Spinal cord (tissue), 10 donors: ENCODE measurements around the gene VDR. TPM values are rescaled to one million over a fixed set of nuclear protein-coding genes. Genes with fewer than 3 reads are reported as not detected.
A peak's percentile ranks its signal among the peaks of the same experiment; 100 is the strongest.

Experiments used
- DNase-seq, 6 donors: peaks; one replicate each; pipeline versions ENCODE4 v3.0.0 to v3.0.0-alpha.2; 2013 to 2015; ENCODE audit warnings: low spot score in 6 of 6, low read depth in 4 of 6
- H3K27ac ChIP-seq: one replicate; pipeline ENCODE4 v1.5.1; 2013; ENCODE audit warnings: low read depth, low read length, control low read depth
- H3K27me3 ChIP-seq: one replicate; pipeline ENCODE4 v1.6.1; 2013; ENCODE audit warnings: low read length; ENCODE audit not compliant: control insufficient read depth, insufficient read depth
- H3K36me3 ChIP-seq: one replicate; pipeline ENCODE4 v1.6.1; 2013; ENCODE audit warnings: low read length; ENCODE audit not compliant: control insufficient read depth, insufficient read depth
- H3K4me1 ChIP-seq: one replicate; pipeline ENCODE4 v1.6.1; 2013; ENCODE audit warnings: low read length; ENCODE audit not compliant: control insufficient read depth, insufficient read depth
- H3K4me3 ChIP-seq: one replicate; pipeline ENCODE4 v1.5.1; 2013; ENCODE audit warnings: low read depth, low read length, control low read depth
- H3K9me3 ChIP-seq: one replicate; pipeline ENCODE4 v1.6.1; 2013; ENCODE audit warnings: low read length; ENCODE audit not compliant: control insufficient read depth, insufficient read depth
- WGBS: methylation state at CpG from one replicate; pipeline ENCODE4 v1.1.5; 2013; ENCODE audit warnings: missing lambda C conversion rate; ENCODE audit not compliant: insufficient coverage; 5-methylcytosine and 5-hydroxymethylcytosine counted together
- polyA plus RNA-seq, 2 donors: library from polyadenylated mRNA; unstranded; fragments of 120-200 nt; gene quantifications; one replicate each; pipeline ENCODE4 v1.2.1, GENCODE V29; 2013; ENCODE audit not compliant: insufficient read length in 2 of 2
- total RNA-seq, 2 donors: library from RNA; depleted of rRNA in 1 of 2; stranded (reverse); fragments of 120-200 nt in 1 of 2; fragments of >200 nt in 1 of 2; gene quantifications; one replicate each; pipeline versions ENCODE4 v1.2.3 to v1.2.4, GENCODE V29; 2013 to 2014
- donor health status: healthy.

VDR gene
- total and polyA plus RNA-seq, 4 donors: 0.17 to 0.50 (median 0.39) TPM

GRCh38 chr12:47828008-47828975 lies 76.5 kb downstream of the VDR start:
- Histone ChIP-seq H3K27ac (peak overlapping the region; percentile 47), H3K9me3 (no peaks in the 10 kb centered on the region), H3K36me3 (no peaks in the 10 kb centered on the region), H3K27me3 (no peaks in the 10 kb centered on the region), H3K4me1 (peaks cover 9% of the 10 kb centered on the region), H3K4me3 (no peak overlapping the region)
- DNase-seq: no peak
- 91% methylated on average over 10 of the region's 14 CpGs for WGBS

GRCh38 chr12:47825173-47825639 lies 79.6 kb downstream of the VDR start:
- Histone ChIP-seq H3K27me3 (no peaks in the 10 kb centered on the region), H3K36me3 (no peaks in the 10 kb centered on the region), H3K9me3 (no peaks in the 10 kb centered on the region), H3K4me1 (peaks cover 23% of the 10 kb centered on the region), H3K27ac (no peak overlapping the region), H3K4me3 (no peak overlapping the region)
- no peak for DNase-seq
- WGBS: 73% methylated on average over 6 of the region's 6 CpGs

GRCh38 chr12:47824635-47825034 lies 80.2 kb downstream of the VDR start:
- no peak overlapping the region for H3K4me3 ChIP-seq
- no peaks in the 10 kb centered on the region for H3K9me3 ChIP-seq
- no CpG with 5 or more reads among the region's 3 CpGs for WGBS
- no peaks in the 10 kb centered on the region for H3K27me3 ChIP-seq
- peaks cover 25% of the 10 kb centered on the region for H3K4me1 ChIP-seq
- H3K27ac ChIP-seq: no peak overlapping the region
- H3K36me3 ChIP-seq: no peaks in the 10 kb centered on the region
- no peak for DNase-seq

GRCh38 chr12:47824198-47824597 lies 80.6 kb downstream of the VDR start:
- Histone ChIP-seq H3K4me1 (peaks cover 24% of the 10 kb centered on the region), H3K27ac (no peak overlapping the region), H3K36me3 (no peaks in the 10 kb centered on the region), H3K4me3 (no peak overlapping the region), H3K9me3 (no peaks in the 10 kb centered on the region), H3K27me3 (no peaks in the 10 kb centered on the region)
- no peak for DNase-seq
- no CpG with 5 or more reads among the region's 2 CpGs for WGBS

GRCh38 chr12:47823422-47824086 lies 81.2 kb downstream of the VDR start:
- WGBS: 100% methylated on average over 3 of the region's 5 CpGs
- Histone ChIP-seq H3K9me3 (no peaks in the 10 kb centered on the region), H3K36me3 (peaks cover 3% of the 10 kb centered on the region), H3K27ac (no peak overlapping the region), H3K4me1 (peaks cover 24% of the 10 kb centered on the region), H3K4me3 (no peak overlapping the region), H3K27me3 (no peaks in the 10 kb centered on the region)
- no peak for DNase-seq

GRCh38 chr12:47822863-47823262 lies 81.9 kb downstream of the VDR start:
- peaks cover 28% of the 10 kb centered on the region for H3K4me1 ChIP-seq

GRCh38 chr12:47822401-47822800 lies 82.4 kb downstream of the VDR start:
- Histone ChIP-seq H3K27me3 (no peaks in the 10 kb centered on the region), H3K4me3 (no peak overlapping the region), H3K27ac (no peak overlapping the region), H3K4me1 (peaks cover 31% of the 10 kb centered on the region), H3K36me3 (peaks cover 5% of the 10 kb centered on the region), H3K9me3 (no peaks in the 10 kb centered on the region)
- WGBS: 50% methylated on average over 2 of the region's 2 CpGs
- DNase-seq: no peak

More at GRCh38 chr12:47822863-47823262, 81.9 kb downstream of the VDR start:
- DNase-seq: no peak
- Histone ChIP-seq H3K27ac (no peak overlapping the region), H3K27me3 (no peaks in the 10 kb centered on the region), H3K9me3 (no peaks in the 10 kb centered on the region), H3K36me3 (peaks cover 3% of the 10 kb centered on the region), H3K4me3 (no peak overlapping the region)
- 91% methylated on average over 1 of the region's 3 CpGs for WGBS

GRCh38 chr12:47821346-47821706 lies 83.5 kb downstream of the VDR start:
- no peak overlapping the region for H3K4me3 ChIP-seq
- H3K27me3 ChIP-seq: no peaks in the 10 kb centered on the region
- peaks cover 39% of the 10 kb centered on the region for H3K4me1 ChIP-seq
- H3K27ac ChIP-seq: peak overlapping the region; percentile 85
- no peak for DNase-seq
- H3K36me3 ChIP-seq: peaks cover 6% of the 10 kb centered on the region
- WGBS: 97% methylated on average over 3 of the region's 4 CpGs
- no peaks in the 10 kb centered on the region for H3K9me3 ChIP-seq

- Histone ChIP-seq H3K9me3 (no peaks in the 10 kb centered on the region), H3K27me3 (no peaks in the 10 kb centered on the region), H3K4me1 (peaks cover 39% of the 10 kb centered on the region), H3K27ac (peak overlapping the region; percentile 85), H3K36me3 (peaks cover 6% of the 10 kb centered on the region), H3K4me3 (peak overlapping the region; percentile 78)
- WGBS: 43% methylated on average over 12 of the region's 17 CpGs
- peak in 2 of 6 donors; percentile 47 to 76 for DNase-seq
These were observed 84.0 kb downstream of the VDR start for GRCh38 chr12:47820631-47821345.
